Neuron (in vitro differentiated cells): ENCODE results near the gene UNCX.

Experiments
- H2AFZ ChIP-seq: one replicate; pipeline ENCODE4 v1.6.1; 2013; ENCODE audit warnings: low read depth, mild to moderate bottlenecking, inconsistent platforms, low read length, moderate library complexity
- H3K27me3 ChIP-seq: one replicate; pipeline ENCODE4 v1.6.1; 2013; ENCODE audit warnings: low read length; ENCODE audit not compliant: insufficient read depth
- H3K36me3 ChIP-seq: one replicate; pipeline ENCODE4 v1.6.1; 2013; ENCODE audit warnings: low read length; ENCODE audit not compliant: insufficient read depth
- H3K4me1 ChIP-seq: one replicate; pipeline ENCODE4 v1.6.1; 2013; ENCODE audit warnings: low read length; ENCODE audit not compliant: insufficient read depth
- H3K4me3 ChIP-seq: 2 replicates; pipeline ENCODE4 v1.5.1; 2013; ENCODE audit warnings: mild to moderate bottlenecking, low read length, moderate library complexity
- H3K9me3 ChIP-seq: one replicate; pipeline ENCODE4 v1.6.1; 2013; ENCODE audit warnings: low read length

UNCX gene

GRCh38 chr7:1230411-1231213 lies 2.1 kb upstream of the UNCX start:
- peaks cover 86% of the 10 kb centered on the region for H3K27me3 ChIP-seq
- H2AFZ ChIP-seq = no peak overlapping the region
- no peaks in the 10 kb centered on the region for H3K36me3 ChIP-seq
- H3K9me3 ChIP-seq = no peaks in the 10 kb centered on the region
- H3K4me1 ChIP-seq = peaks cover 10% of the 10 kb centered on the region
- no peak overlapping the region for H3K4me3 ChIP-seq

- no peak overlapping the region for H2AFZ ChIP-seq
- no peaks in the 10 kb centered on the region for H3K36me3 ChIP-seq
- H3K4me3 ChIP-seq = no peak overlapping the region
Measured at GRCh38 chr7:1231214-1232102, 1.2 kb upstream of the UNCX start.

GRCh38 chr7:1232103-1232466 lies 587 bp upstream of the UNCX start:
- Histone ChIP-seq H3K36me3 (no peaks in the 10 kb centered on the region), H2AFZ (no peak overlapping the region), H3K27me3 (peaks cover 84% of the 10 kb centered on the region), H3K4me3 (no peak overlapping the region), H3K9me3 (no peaks in the 10 kb centered on the region), H3K4me1 (peaks cover 4% of the 10 kb centered on the region)

More at GRCh38 chr7:1231214-1232102, 1.2 kb upstream of the UNCX start:
- no peaks in the 10 kb centered on the region for H3K9me3 ChIP-seq
- peaks cover 4% of the 10 kb centered on the region for H3K4me1 ChIP-seq
- peaks cover 86% of the 10 kb centered on the region for H3K27me3 ChIP-seq

- Histone ChIP-seq H3K4me3 (peak overlapping the region; percentile 35), H2AFZ (no peak overlapping the region), H3K36me3 (no peaks in the 10 kb centered on the region), H3K4me1 (peaks cover 4% of the 10 kb centered on the region), H3K9me3 (no peaks in the 10 kb centered on the region), H3K27me3 (peaks cover 83% of the 10 kb centered on the region)
Measured at GRCh38 chr7:1233333-1234048, 819 bp downstream of the UNCX start.

DNA sequence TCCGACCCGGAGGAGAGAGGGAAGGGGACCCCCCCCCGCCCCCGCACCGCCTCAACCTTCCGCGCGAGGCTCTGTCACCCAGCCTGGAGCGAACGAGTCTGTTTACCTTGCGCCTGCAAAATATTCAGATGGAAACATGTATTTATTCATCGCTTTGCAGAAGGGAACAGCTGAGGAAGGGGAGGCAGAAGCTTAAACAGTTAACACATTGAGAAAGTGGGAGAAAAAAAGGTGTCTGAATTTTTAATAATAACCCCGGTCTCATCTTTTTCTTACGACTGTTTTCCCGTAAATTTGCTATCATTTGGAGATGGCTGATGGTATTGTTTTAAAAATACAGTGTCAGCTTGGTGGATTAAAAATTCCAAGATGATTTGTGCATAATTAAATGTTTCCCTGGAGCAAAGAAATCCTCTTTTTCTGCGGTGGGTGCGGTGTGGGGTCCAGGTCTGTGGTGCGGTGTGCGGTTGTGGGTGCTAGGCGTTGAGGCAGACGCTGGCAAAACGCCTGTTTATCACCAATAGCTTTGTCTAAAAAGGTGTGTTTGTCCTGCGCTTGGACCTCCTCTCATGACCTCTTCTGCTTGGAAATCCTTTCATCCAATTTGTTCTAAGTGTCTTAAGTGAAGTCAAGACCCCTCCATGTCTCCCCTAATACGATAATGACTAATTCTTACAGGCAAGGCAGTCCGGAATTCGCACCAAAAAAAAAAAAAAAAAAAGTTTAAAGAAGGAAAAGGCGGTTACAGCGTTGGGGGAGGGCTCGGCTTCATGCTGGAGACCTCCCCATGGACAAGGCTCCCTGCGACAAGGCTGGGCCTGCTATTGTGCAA lies 1.6 kb downstream of the UNCX start:
- H3K36me3 ChIP-seq = no peaks in the 10 kb centered on the region
- no peak overlapping the region for H2AFZ ChIP-seq
- H3K9me3 ChIP-seq = no peaks in the 10 kb centered on the region
- H3K4me3 ChIP-seq = peak overlapping the region; percentile 35
- peaks cover 83% of the 10 kb centered on the region for H3K27me3 ChIP-seq
- H3K4me1 ChIP-seq = peaks cover 4% of the 10 kb centered on the region

- H3K4me1 ChIP-seq = peaks cover 4% of the 10 kb centered on the region
- no peak overlapping the region for H2AFZ ChIP-seq
- peak overlapping the region; percentile 35 for H3K4me3 ChIP-seq
- H3K36me3 ChIP-seq = no peaks in the 10 kb centered on the region
- H3K9me3 ChIP-seq = no peaks in the 10 kb centered on the region
- peaks cover 86% of the 10 kb centered on the region for H3K27me3 ChIP-seq
Measured at GRCh38 chr7:1234881-1235500, 2.3 kb downstream of the UNCX start.

DNA sequence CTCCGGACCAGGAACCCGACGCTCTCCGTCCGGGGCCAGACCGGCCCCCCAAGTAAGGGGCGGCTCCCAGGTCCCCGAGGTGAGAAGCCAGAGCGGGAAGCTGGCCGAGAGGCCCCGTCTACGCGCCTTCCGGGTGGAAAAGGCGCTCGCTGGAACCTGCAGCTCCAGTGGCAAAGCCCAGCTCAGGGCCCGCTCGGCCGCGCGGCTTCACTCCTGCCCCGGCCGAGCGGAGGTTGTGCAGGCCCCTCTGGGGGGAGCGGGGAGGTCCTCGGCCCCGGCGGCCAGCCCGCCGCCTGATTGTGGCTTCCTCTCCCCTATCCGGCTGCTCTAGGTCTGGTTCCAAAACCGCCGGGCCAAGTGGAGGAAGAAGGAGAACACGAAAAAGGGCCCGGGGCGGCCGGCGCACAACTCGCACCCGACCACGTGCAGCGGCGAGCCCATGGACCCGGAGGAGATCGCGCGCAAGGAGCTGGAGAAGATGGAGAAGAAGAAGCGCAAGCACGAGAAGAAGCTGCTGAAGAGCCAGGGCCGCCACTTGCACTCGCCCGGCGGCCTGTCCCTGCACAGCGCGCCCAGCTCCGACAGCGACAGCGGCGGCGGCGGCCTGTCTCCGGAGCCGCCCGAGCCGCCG lies 2.9 kb downstream of the UNCX start:
- Histone ChIP-seq H2AFZ (no peak overlapping the region), H3K27me3 (peaks cover 88% of the 10 kb centered on the region), H3K4me1 (peaks cover 3% of the 10 kb centered on the region), H3K36me3 (no peaks in the 10 kb centered on the region), H3K4me3 (peak overlapping the region; percentile 35), H3K9me3 (no peaks in the 10 kb centered on the region)

DNA sequence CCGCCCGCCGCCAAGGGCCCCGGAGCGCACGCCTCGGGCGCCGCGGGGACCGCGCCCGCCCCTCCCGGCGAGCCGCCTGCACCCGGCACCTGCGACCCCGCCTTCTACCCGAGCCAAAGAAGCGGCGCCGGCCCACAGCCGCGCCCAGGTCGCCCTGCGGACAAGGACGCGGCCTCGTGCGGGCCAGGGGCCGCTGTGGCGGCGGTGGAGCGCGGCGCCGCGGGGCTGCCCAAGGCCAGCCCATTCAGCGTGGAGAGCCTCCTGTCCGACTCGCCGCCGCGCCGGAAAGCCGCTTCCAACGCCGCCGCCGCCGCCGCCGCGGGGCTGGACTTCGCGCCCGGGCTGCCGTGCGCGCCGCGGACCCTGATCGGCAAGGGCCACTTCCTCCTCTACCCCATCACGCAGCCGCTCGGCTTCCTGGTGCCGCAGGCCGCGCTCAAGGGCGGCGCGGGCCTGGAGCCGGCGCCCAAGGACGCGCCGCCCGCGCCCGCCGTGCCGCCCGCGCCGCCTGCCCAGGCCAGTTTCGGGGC lies 3.5 kb downstream of the UNCX start:
- no peak overlapping the region for H3K4me3 ChIP-seq
- no peaks in the 10 kb centered on the region for H3K4me1 ChIP-seq
- H3K9me3 ChIP-seq = no peaks in the 10 kb centered on the region
- H2AFZ ChIP-seq = no peak overlapping the region
- H3K27me3 ChIP-seq = peaks cover 87% of the 10 kb centered on the region
- H3K36me3 ChIP-seq = no peaks in the 10 kb centered on the region

DNA sequence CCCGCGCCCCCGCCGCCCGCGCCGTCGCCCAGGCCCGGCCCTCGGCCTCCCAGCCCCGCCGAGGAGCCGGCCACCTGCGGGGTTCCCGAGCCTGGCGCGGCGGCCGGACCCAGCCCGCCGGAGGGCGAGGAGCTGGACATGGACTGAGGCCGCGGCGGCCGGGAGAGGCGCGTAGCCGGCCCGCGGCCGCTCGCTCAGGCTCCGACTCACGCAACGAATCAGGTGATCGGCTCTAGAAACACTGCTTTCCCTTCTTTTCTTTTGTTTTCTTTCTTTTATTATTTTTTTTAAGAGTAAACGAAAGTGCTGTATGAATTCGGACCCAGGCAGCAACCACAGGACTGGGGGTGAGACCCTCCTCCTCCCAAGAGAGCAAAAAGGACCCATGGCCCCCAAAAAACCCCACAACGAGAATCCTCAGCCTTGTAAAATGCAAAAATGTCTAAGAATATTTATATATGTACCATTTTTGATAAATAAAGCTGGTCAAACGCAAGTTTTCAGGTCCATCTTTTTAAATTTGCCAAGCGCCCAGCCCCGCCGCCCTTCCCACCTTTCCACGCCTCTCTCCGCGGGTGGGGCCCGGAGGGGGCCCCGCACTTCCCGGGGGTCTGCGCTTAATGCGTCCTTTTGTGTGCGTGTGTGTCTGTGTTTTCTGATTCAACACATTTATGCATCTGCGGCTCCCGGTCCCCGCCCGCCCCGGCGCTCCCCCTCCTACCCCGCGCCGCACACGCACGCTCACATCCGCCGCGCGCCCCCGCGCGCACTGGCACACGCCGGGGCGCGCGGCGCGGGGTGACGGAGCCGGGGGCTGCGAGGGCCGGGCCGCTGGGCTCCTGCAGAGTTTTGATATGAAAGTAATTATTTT lies 4.4 kb downstream of the UNCX start:
- no peaks in the 10 kb centered on the region for H3K9me3 ChIP-seq
- H3K4me1 ChIP-seq = no peaks in the 10 kb centered on the region
- H3K4me3 ChIP-seq = no peak overlapping the region
- no peaks in the 10 kb centered on the region for H3K36me3 ChIP-seq
- no peak overlapping the region for H2AFZ ChIP-seq
- H3K27me3 ChIP-seq = peaks cover 87% of the 10 kb centered on the region

DNA sequence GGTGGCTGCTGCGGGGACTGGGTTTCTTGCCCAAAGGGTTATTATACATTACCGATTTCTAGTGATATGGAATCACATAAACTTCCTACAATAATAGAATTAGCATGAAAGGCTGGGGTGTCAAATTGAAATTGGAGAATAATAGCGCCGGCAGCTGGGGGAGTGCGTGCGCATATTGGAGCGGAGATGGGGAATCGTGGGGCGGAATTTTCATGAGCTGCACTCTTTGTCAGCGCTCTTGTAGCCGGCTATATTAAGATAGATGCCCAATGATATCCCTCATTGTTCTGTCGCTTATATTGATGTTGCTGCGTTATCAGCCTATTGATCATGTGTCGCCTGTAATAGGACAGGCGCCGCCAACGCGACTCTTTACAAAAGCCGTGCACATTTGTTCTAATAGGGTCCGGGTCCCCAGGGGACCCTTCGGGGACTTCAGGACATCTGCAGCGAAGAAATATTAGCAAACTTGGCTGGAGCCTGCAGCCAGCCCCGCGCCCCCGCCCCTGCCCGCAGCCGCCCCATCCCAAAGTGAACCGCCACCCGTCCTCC lies 5.1 kb downstream of the UNCX start:
- H3K36me3 ChIP-seq = no peaks in the 10 kb centered on the region
- H3K9me3 ChIP-seq = no peaks in the 10 kb centered on the region
- H3K4me3 ChIP-seq = no peak overlapping the region
- no peak overlapping the region for H2AFZ ChIP-seq
- peaks cover 88% of the 10 kb centered on the region for H3K27me3 ChIP-seq
- H3K4me1 ChIP-seq = no peaks in the 10 kb centered on the region

GRCh38 chr7:1238450-1238882 lies 5.8 kb downstream of the UNCX start:
- Histone ChIP-seq H3K9me3 (no peaks in the 10 kb centered on the region), H3K4me1 (no peaks in the 10 kb centered on the region), H2AFZ (no peak overlapping the region), H3K4me3 (no peak overlapping the region), H3K36me3 (no peaks in the 10 kb centered on the region), H3K27me3 (peaks cover 93% of the 10 kb centered on the region)
